Hematopoietic multipotent progenitor cell (in vitro differentiated cells): ENCODE measurements around the gene APBA1. TPM values are rescaled to one million over a fixed set of nuclear protein-coding genes. Genes with fewer than 3 reads are reported as not detected.
"Not testable (repeated sequence)": the region's sequence is repeated elsewhere in the genome, so short reads cannot be mapped to it uniquely, and the experiment has no call there.

ENCODE experiments used
- DNase-seq, 3 donors: peaks; one replicate each; pipeline ENCODE4 v3.0.0-alpha.2; 2011 to 2015; ENCODE audit warnings: low read depth in 2 of 3, low spot score in 2 of 3
- total RNA-seq: library from RNA; depleted of rRNA; stranded (reverse); fragments of >200 nt; gene quantifications from one replicate; pipeline ENCODE4 v1.2.3, GENCODE V29; 2012

The APBA1 gene
- total RNA-seq, 1 donor = 0.27 TPM

- DNase-seq = no peak
Observed at GRCh38 chr9:69609156-69609555, 63.0 kb downstream of the APBA1 start.

- no peak for DNase-seq
Observed at GRCh38 chr9:69606089-69606488, 66.1 kb downstream of the APBA1 start.

GRCh38 chr9:69605406-69605805 lies 66.8 kb downstream of the APBA1 start:
- no peak for DNase-seq

DNA sequence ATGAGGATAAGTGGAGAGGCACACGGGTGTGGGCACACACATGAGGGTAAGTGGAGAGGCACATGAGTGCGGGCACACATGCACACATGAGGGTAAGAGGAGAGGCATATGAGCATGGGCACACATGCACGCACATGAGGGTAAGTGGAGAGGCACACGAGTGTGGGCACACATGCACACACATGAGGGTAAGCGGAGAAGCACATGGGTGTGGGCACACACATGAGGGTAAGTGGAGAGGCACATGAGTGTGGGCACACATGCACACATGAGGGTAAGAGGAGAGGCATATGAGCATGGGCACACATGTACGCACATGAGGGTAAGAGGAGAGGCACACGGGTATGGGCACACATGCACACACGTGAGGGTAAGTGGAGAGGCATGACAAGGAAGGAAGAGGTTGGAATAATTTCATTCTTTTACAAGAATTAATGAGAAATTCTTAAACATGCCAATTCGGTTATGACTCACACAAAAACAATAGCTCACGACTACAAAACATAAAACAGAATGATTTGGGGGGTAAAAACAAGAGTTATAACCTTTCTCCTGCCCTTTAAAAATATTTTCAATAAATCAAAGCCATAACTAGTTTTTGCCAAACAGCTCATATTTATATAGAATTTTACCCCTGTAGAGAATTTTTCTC lies 67.5 kb downstream of the APBA1 start:
- no peak for DNase-seq

DNA sequence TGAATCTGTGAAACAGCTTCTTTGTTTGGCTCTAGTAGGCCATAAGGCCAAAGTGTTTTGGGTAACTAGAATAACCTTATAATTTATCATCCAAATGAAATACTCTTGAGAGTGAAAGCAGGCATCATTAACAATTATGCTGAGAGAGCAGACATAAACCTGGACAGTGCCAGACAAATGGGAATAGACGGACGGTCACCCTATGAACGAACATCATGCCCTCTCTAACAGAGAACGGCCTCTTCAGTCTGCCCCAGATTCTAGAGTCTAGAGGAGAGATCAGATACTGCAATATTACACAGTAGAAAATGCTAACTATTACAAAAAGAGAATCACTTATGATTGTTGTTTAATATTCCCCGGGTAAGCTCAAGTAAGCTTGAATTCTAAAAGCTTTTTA lies 68.5 kb downstream of the APBA1 start:
- no peak for DNase-seq

DNA sequence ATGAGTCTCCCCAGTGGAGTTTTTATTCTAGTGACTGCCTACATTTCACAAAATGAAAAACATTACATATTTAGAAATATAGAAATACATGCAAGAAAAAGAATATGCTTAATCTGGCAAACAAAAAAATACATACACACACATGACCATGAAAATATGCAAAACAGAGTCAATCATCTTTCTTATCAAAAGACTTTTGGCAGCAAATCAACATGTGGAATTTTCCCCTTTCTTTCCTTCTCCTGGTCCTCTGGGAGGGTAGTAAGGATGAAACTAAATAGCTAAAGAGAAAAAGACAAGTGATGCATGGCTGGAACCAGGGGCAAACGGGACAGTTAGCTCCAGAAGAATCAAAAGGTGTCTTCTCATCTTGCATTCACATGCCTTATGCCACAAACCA lies 69.4 kb downstream of the APBA1 start:
- DNase-seq = no peak

DNA sequence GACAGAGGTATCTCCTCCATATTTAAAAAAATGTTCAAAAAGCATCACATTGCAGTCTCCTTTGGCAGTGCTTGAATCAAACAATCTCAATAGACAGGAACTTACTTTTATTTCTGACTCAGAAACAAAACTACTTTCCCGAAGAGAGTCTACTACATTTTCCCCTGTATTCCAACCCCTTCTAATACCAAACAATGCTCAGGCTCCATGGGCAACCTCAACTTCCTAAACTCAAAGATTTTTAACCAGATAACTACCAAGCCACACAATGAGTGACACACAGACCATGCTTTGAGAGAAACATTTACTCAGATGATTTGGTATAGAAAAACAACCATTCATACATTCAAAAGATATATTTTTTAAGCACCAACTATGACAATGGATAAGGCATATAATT lies 70.5 kb downstream of the APBA1 start:
- DNase-seq = no peak

GRCh38 chr9:69600314-69601047 lies 71.7 kb downstream of the APBA1 start:
- no peak for DNase-seq

DNA sequence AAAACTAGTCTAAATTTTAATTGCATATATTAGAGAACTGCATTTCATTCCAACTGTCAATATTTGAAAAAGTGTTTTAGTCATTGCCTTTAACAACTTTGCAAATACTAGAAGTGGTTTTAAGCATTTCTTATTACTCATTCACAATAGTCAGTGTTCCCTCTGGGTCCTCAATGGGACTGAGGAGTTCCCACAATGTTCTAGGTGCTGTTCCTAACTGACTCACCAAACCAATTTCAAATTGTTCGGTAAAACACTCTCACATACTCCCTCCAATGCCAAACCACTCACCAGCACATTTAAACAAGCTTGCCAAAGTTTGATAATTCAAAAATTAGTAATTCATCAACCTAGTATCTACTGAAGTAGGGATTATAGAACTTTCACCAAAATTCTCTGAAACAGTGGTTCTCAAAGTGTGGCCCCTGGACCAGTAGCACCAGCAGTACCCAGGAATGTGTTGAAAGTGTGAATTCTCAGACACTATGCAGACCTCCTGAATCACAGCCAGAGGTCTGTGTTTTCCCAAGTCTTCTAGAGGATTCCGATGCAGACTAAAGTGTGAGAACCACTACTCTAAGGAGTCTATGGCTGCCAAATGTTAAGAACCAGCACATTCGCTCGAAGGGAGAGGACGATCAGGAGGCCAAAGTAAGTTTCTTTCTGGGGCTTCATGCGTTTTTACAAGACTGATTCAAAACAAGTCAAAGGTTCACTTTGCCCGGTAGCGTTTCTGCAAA lies 72.8 kb downstream of the APBA1 start:
- DNase-seq = no peak

GRCh38 chr9:69596906-69597305 lies 75.3 kb downstream of the APBA1 start:
- DNase-seq = not testable (repeated sequence)

DNA sequence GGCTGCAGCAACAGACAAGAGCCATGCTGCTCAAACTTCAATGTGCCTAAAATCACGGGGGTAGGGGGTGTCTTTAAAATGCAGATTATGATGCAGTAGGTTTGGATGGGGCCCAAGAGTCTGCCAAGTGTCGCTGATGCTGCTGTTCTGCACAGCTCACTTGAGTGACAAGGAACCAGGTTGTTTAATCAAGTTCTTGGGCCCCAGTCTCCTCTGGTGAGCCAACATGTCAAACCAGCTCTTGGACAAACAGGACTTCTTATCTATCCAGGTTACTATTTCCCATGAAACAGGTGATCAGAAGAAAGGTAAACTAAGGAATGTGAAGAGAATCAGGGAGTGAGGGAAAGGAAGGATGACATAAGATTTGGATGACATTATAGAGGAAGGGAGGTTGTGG lies 78.0 kb downstream of the APBA1 start:
- no peak for DNase-seq

DNA sequence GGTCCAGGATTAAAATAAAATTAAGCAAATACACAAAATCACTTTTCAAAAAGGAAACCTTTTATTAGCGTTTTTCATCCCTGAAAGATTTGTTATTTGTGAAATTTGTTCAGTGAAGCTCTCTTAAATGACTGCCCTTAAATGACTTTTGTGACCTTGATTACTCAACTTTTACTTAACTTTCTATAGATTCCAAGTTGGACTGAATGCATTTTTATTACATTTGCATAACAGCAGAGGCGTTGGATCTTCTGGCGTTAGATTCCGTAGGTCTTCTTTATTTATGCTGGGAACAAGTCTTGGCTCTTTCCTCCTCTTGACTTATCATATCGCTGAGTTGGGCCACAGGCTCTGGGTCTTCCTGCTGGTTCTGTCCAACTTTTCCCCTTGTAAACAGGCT lies 78.4 kb downstream of the APBA1 start:
- no peak for DNase-seq

- DNase-seq = no peak
Observed at GRCh38 chr9:69593301-69593700, 78.9 kb downstream of the APBA1 start.

DNA sequence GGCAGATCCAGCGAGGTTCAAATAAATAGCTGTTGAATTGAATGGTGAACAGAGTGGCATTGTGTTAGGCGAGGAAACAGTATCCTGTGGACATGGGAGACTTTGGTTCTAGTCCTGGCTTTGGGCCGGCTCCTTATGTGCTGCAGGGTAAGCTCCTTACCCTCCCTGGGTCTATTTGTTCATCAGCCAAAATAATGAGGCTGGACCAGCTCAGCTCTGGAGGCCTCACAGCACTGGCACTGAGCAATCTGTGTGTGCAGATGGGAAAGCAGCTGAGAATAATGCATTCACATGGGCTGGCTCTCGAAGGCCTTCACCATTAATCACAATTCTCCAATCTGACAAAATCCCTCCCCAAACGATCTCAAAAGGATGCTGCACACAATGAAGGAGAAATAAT lies 81.9 kb downstream of the APBA1 start:
- no peak for DNase-seq

- DNase-seq = no peak
Observed at GRCh38 chr9:69589156-69589555, 83.0 kb downstream of the APBA1 start.

DNA sequence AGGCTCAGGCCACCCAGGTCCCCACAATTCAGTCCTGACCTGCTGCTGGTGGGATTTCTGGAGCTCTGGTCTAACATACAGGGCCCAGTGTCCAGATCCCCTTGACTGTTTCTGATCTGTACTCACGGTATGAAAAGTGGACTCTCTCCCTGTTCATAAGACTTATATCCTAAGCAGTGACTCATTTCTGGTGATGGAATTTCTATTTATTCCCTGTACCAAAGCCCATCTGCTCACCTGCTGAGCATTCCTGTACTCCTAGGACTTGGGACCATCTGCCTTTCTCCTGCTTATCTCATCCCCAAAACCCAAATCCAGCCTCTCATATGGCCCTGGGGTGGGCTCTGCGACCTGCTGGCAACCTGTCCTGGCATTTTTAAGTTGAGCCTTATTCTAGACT lies 86.6 kb downstream of the APBA1 start:
- no peak for DNase-seq

- no peak for DNase-seq
Observed at GRCh38 chr9:69584759-69585158, 87.4 kb downstream of the APBA1 start.

DNA sequence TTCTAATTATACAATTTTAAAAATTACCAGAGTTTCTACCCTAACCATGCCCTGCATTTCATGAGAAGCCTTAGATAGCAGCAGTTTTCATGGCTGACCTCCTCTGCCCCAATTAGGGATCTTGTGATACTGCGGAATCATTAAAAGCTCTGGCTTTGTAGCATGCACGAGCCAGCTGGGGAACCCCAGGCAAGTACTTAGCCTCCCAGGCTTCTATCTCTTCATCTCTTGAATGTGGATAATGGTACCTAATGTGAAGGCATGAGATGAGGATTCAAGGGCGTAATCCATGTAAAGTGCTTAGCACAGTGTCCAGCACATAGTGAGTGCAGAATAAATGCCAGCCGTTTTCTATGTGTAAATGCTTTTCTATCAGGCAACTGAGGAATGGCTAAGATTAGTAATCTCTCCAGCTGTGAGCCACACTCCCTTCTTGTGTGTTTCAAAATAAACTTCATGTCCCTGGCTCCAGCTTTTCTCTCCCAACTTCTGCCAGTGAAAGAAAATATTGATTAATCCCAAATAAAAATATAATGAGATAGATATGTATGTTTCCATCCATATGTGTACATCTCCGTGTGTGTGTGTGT lies 88.4 kb downstream of the APBA1 start:
- no peak for DNase-seq

GRCh38 chr9:69582544-69583297 lies 89.5 kb downstream of the APBA1 start:
- no peak for DNase-seq

- DNase-seq = no peak
Observed at GRCh38 chr9:69582018-69582417, 90.2 kb downstream of the APBA1 start.
